Measurements from ENCODE around the gene PRSS38.

Gene PRSS38

GRCh38 chr1:227815468-227816409 is at the start of gene PRSS38:
Gene PRSS38 (plus strand): TSS chr1:227815675. CDS start chr1:227815717, 42 bp downstream.
- Histone ChIP-seq H3K27ac (ENCODE audit: extremely low read depth, low read depth, low read length) (no peak within 1 kb of the TSS), H3K4me1 (ENCODE audit: control insufficient read depth, insufficient read depth, low read length) (no peaks in the 10 kb centered on the region), H3K9me3 (ENCODE audit: control insufficient read depth, insufficient read depth, low read depth, low read length) (no peaks in the 10 kb centered on the region; the same call in 1 of the 2 replicates), H3K36me3 (ENCODE audit: control insufficient read depth in 2 of 2, insufficient read depth in 1 of 2, low read length in 2 of 2) (no peaks in the 10 kb centered on the region), H3K4me3 (ENCODE audit: low read depth, low read length) (no peak within 1 kb of the TSS)
- ChIA-PET CTCF (interaction anchor here (0.6 kb wide), 1 partner anchor 656 kb away, joined by 3 read pairs; no protein-coding TSS in a partner anchor), POLR2A (no interaction called here)
- TF ChIP-seq ZNF624 (tag by site-specific recombination; IDR thresholded peaks at IDR 0.05) (no peak), YY1 (tag by site-specific recombination; IDR thresholded peaks at IDR 0.05) (no peak), SCRT2 (tag by site-specific recombination; IDR thresholded peaks at IDR 0.05) (peak; percentile 80), IKZF3 (tag by site-specific recombination; IDR thresholded peaks at IDR 0.05) (no peak), ZNF148 (tag by site-specific recombination; IDR thresholded peaks at IDR 0.05; ENCODE audit: borderline replicate concordance) (no peak), MEIS1 (CRISPR knock-in tag; IDR thresholded peaks at IDR 0.05; ENCODE audit: borderline replicate concordance) (no peak), ZNF585B (tag by site-specific recombination; IDR thresholded peaks at IDR 0.05) (no peak)

GRCh38 chr1:227766015-227766634 is 49.4 kb upstream of the PRSS38 start:
- POLR2A ChIA-PET: no interaction called here
- Histone ChIP-seq H3K36me3 (ENCODE audit: control insufficient read depth in 2 of 2, insufficient read depth in 1 of 2, low read length in 2 of 2) (peaks cover 23 to 94% of the 10 kb centered on the region in 2 experiments), H3K27ac (ENCODE audit: extremely low read depth, low read depth, low read length) (no peak overlapping the region), H3K9me3 (ENCODE audit: control insufficient read depth, insufficient read depth, low read depth, low read length) (no peaks in the 10 kb centered on the region), H3K4me1 (ENCODE audit: control insufficient read depth, insufficient read depth, low read length) (peaks cover 5% of the 10 kb centered on the region), H3K4me3 (ENCODE audit: low read depth, low read length) (no peak overlapping the region)
- peak; percentile 93 for TF ChIP-seq ZBTB8A (tag by site-specific recombination; IDR thresholded peaks at IDR 0.05)
- peak; percentile 99 for TF ChIP-seq GLIS1 (tag by site-specific recombination; IDR thresholded peaks at IDR 0.05)
- 0 out of 2 replicates have a peak, but pooled peaks have one; percentile 21 for TF ChIP-seq GLIS2 (tag by site-specific recombination; IDR thresholded peaks at IDR 0.05)
- TF ChIP-seq ZNF157 (tag by site-specific recombination; IDR thresholded peaks at IDR 0.05): no peak
- peak; percentile 91 for TF ChIP-seq ZNF423 (tag by site-specific recombination; IDR thresholded peaks at IDR 0.05)
- no peak for TF ChIP-seq KLF9 (tag by site-specific recombination; IDR thresholded peaks at IDR 0.05; ENCODE audit: low read depth)
- no peak for TF ChIP-seq ZNF214 (tag by site-specific recombination; IDR thresholded peaks at IDR 0.05; ENCODE audit: borderline replicate concordance)
- peak; percentile 100 for TF ChIP-seq ZIC2 (tag by site-specific recombination; IDR thresholded peaks at IDR 0.05)
- no peak for TF ChIP-seq SCRT1 (tag by site-specific recombination; IDR thresholded peaks at IDR 0.05; ENCODE audit: borderline replicate concordance)
- no peak for TF ChIP-seq ZBTB49 (tag by site-specific recombination; IDR thresholded peaks at IDR 0.05; ENCODE audit: low read depth)
- TF ChIP-seq WT1 (tag by site-specific recombination; IDR thresholded peaks at IDR 0.05): no peak
- TF ChIP-seq FEZF1 (tag by site-specific recombination; IDR thresholded peaks at IDR 0.05): peak; percentile 53; the same call in 1 of the 2 replicates
- TF ChIP-seq ZNF600 (tag by site-specific recombination; IDR thresholded peaks at IDR 0.05): 0 out of 2 replicates have a peak, but pooled peaks have one; percentile 21
- TF ChIP-seq ZNF529 (tag by site-specific recombination; IDR thresholded peaks at IDR 0.05; ENCODE audit: insufficient replicate concordance): no peak
- peak; percentile 90 for TF ChIP-seq ZNF341 (tag by site-specific recombination; IDR thresholded peaks at IDR 0.05; ENCODE audit: low read depth)
- TF ChIP-seq ZNF777 (tag by site-specific recombination; IDR thresholded peaks at IDR 0.05; ENCODE audit: borderline replicate concordance): no peak
- CTCF ChIA-PET: interaction anchor here (0.7 to 1.6 kb wide), 4 partner anchors 14 to 1955 kb away, joined by 3 to 11 read pairs (median 4); no protein-coding TSS in a partner anchor
